Fibroblast of upper back skin (primary cell): ENCODE data around the gene DUSP22.

Source experiments
- DNase-seq: peaks from one replicate; pipeline ENCODE4 v3.0.0-alpha.2; 2013

DUSP22 gene

DNA sequence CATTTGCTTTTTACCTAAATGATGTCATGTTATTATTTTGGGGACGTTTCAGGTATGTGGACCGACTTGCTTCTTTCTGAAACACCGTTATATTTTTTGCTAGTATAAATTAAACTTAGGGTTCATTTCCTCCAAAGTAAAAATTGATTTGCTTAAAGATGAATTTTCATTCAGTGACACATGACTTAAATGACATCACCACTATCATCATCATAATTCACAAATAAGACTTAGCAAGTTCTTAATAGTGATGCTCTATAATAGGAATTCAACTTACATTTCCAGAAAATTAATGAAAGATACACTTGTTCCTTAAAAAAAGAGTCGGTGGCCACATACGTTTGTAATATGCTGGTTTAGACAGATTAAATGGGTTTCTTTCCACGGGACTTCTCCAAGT is 108.5 kb downstream of the DUSP22 start:
- no peak for DNase-seq
